GM21447 (cell line): Measurements from ENCODE around the gene RAD54L.

Experiments used
- ATAC-seq: cut with Tn5 transposase; IDR thresholded peaks from one replicate; pipeline ENCODE4 v1.9.1; 2021; ENCODE audit not compliant: unreplicated experiment

RAD54L gene

GRCh38 chr1:46284597-46285564, 37.3 kb downstream of the RAD54L start:
- ATAC-seq, result no peak

- no peak for ATAC-seq
Observed at GRCh38 chr1:46285730-46286477, 38.3 kb downstream of the RAD54L start.

- ATAC-seq, result no peak
Observed at GRCh38 chr1:46288485-46289133, 41.0 kb downstream of the RAD54L start.

- ATAC-seq, result no peak
Observed at GRCh38 chr1:46289134-46289494, 41.6 kb downstream of the RAD54L start.

DNA sequence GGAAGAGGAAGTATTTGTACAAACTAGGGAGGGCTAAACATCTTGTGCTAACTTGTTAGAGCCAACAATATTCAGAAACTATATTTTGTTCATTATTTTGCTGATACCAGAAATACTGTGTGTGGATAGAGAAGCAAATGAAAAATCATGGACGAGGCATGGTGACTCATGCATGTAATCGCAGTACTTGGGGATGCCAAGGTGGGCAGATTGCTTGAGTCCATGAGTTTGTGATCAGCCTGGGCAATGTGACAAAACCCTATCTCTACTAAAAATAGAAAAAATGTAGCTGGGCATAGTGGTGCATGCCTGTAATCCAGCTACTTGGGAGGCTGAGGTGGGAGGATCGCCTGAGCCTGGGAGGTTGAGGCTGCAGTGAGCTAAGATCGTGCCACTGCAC, 42.4 kb downstream of the RAD54L start:
- ATAC-seq, result no peak

- no peak for ATAC-seq
Observed at GRCh38 chr1:46295306-46295705, 47.7 kb downstream of the RAD54L start.

DNA sequence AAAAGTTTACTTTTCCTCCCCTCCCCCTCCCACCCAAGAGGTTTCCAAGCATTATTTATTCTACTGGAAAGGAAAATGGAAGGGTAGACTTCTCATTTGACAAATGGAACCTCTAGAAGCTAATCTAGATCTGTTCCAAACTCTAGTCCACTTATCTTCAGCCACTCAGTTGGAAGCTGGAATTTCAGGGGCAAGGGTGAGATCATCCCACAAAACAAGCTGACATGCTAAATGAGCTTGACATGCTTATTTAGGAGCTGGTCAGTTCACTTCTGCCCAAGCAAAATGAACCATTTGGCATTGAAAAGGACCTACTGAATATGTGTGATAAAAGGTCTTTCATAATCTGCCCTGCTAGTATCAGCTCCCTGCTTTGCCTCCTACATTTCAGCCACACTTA, 50.8 kb downstream of the RAD54L start:
- no peak for ATAC-seq

GRCh38 chr1:46300673-46301405, 53.3 kb downstream of the RAD54L start:
- ATAC-seq, result no peak

DNA sequence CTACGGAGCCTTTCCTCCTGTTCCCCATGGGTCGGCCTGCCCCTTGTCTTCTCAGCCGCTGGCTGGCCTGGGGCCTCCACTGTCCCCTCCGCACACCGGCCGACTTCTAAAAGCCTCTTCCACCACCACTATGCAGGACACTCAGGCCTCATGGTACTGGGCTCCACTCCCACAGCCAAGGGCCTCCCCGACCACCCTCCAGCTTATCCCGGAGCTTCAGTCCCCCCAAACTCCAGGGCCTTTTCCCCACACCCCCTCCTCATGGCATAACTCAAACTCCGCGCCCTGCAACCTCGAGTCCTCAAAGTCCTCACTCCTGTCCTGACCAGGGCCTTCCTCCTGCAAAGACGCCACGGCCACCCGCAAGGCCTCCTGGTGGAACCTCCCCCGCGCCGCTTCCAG, 53.8 kb downstream of the RAD54L start:
- ATAC-seq, result no peak

GRCh38 chr1:46301808-46302640, 54.5 kb downstream of the RAD54L start:
- ATAC-seq, result no peak

GRCh38 chr1:46302641-46303037, 55.1 kb downstream of the RAD54L start:
- ATAC-seq, result no peak

- ATAC-seq, result peak; percentile 75
Observed at GRCh38 chr1:46303038-46303871, 55.7 kb downstream of the RAD54L start, which contains the start of the genes LRRC41 and UQCRH. TSS of gene LRRC41 (minus strand) at chr1:46303616. CDS start at chr1:46303322, 294 bp downstream. TSS of gene UQCRH (plus strand) at chr1:46303698. CDS start at chr1:46303767, 69 bp downstream.

DNA sequence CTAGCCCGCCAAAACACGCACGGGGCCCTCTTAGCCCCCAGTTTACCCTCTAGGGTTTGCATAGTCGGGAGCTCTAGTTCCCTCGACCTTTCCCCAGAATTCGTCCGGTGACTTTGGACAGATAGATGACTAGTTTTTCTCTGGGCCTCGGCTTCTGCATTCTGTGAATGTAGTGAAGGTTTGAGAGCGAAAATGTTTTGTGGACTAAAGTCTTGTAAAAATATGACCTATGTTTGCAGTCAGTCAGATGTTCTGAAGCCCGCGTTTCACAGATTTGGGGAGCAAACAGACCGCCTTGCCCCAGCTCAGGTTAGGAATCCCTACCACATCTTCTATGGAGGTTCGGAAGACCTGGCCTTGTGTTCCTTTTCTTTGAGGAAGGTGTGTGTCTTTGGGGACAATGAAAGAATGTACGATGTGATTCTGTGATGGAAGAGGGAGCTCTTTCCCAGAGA, 56.3 kb downstream of the RAD54L start:
- ATAC-seq, result no peak

DNA sequence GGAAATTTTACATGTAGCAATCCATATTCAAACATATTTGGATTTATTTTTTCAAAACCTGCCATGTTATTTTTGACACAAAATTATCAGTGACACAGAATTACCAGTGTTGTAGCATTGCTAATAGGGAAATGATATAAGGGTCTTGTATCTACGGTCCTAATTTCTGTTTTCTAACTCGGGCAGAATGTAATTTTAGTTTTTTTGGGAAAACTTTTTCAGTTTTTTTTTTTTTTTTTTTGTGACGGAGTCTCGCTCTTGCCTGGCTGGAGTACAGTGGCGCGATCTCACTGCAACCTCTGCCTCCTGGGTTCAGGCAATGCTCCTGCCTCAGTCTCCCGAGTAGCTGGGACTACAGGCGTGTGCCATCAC, 58.6 kb downstream of the RAD54L start:
- ATAC-seq, result no peak

DNA sequence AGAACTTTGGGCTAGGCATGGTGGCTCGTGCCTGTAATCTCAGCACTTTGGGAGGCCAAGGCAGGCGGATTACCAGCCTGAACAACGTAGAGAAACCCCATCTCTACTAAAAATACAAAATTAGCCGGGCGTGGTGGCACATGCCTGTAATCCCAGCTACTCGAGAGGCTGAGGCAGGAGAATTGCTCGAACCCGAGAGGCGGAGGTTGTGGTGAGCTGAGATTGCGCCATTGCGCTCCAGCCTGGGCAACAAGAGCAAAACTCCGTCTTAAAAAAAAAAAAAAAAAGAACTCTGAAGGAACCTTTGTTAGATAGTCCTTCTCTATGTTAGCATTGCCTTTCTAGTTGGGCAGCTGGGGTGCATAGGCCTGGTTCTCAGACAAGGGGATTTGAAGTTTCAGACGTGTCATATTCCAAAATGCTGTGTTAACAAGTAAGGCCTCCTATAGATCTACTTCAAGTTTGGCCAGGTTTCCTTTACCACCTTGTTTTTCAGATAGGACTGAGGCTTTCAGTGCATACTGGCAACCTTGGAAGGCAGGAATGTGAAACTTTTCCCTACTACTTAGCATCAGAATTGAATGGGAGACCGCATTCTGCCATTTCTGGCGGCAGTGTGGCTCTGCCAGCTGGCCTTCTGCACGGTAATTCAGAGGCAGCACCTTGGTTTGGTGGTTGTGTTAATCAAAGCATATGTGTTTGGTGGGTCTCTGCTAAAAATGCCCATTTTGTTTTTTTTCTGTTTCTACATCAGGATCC, 62.0 kb downstream of the RAD54L start:
- ATAC-seq, result no peak

GRCh38 chr1:46310321-46310720, 62.8 kb downstream of the RAD54L start:
- no peak for ATAC-seq

GRCh38 chr1:46315669-46316403, 68.3 kb downstream of the RAD54L start:
- no peak for ATAC-seq

GRCh38 chr1:46317323-46317722, 69.8 kb downstream of the RAD54L start:
- no peak for ATAC-seq
